WTC11 (cell line): Measurements from ENCODE around the gene LAGE3. TPM values are rescaled to one million over a fixed set of nuclear protein-coding genes. Genes with fewer than 3 reads are reported as not detected.

Experiments used
- ATAC-seq: fragments of 200-7000 bp; cut with Tn5 transposase; 2 replicates; pipeline ENCODE4 v1.10.0; 2021; ENCODE audit warnings: mild to moderate bottlenecking, moderate library complexity
- CTCF ChIA-PET: fragments of 300-600 bp; sonication (Branson Sonifier 250); formaldehyde crosslinking; loops from one replicate; lab custom pipeline; 2021; ENCODE audit warnings: antibody characterized with exemption; lab: Charles Lee
- POLR2A ChIA-PET: fragments of 350-600 bp; sonication (Branson Sonifier 250); formaldehyde crosslinking; loops from one replicate; lab custom pipeline; 2021; ENCODE audit warnings: antibody characterized with exemption; lab: Charles Lee
- DNase-seq: peaks from one replicate; pipeline ENCODE4 v3.0.0; 2021; ENCODE audit warnings: low spot score
- H3K27ac Mint-ChIP-seq: 2 replicates; pipeline ENCODE4 v1.8.0; 2021; ENCODE audit warnings: mixed read lengths
- H3K27me3 Mint-ChIP-seq: 2 replicates; pipeline ENCODE4 v1.8.0; 2021; ENCODE audit warnings: low read depth, mild to moderate bottlenecking, moderate library complexity, mixed read lengths
- H3K36me3 Mint-ChIP-seq: 2 replicates; pipeline ENCODE4 v1.8.0; 2021; ENCODE audit warnings: mixed read lengths
- H3K4me1 Mint-ChIP-seq: 2 replicates; pipeline ENCODE4 v1.8.0; 2022; ENCODE audit warnings: mixed read lengths
- H3K4me3 Mint-ChIP-seq: 2 replicates; pipeline ENCODE4 v1.8.0; 2021; ENCODE audit warnings: mild to moderate bottlenecking, moderate library complexity, mixed read lengths
- H3K9me3 Mint-ChIP-seq: 2 replicates; pipeline ENCODE4 v1.8.0; 2021; ENCODE audit warnings: mixed read lengths
- CREB1 ChIP-seq: sonication (generic); formaldehyde crosslinking; IDR thresholded peaks from 2 replicates; pipeline ENCODE4 v1.8.0; 2023; ENCODE audit warnings: mild to moderate bottlenecking, missing genetic modification reagents
- ELF4 ChIP-seq: sonication (generic); formaldehyde crosslinking; IDR thresholded peaks from 2 replicates; pipeline ENCODE4 v1.8.1; 2022; ENCODE audit warnings: low read depth, mild to moderate bottlenecking, moderate library complexity, missing genetic modification reagents
- ESRRA ChIP-seq: sonication (generic); formaldehyde crosslinking; IDR thresholded peaks from 2 replicates; pipeline ENCODE4 v1.8.1; 2022; ENCODE audit warnings: mild to moderate bottlenecking, missing genetic modification reagents, borderline replicate concordance
- GRHL2 ChIP-seq: fragments of 250-450 bp; sonication (Bioruptor Pico); IDR thresholded peaks from 2 replicates; pipeline ENCODE4 v1.8.0; 2022; ENCODE audit warnings: mild to moderate bottlenecking, moderate library complexity; ENCODE audit not compliant: insufficient replicate concordance, severe bottlenecking
- JAZF1 ChIP-seq: fragments of 250-450 bp; sonication (Bioruptor Pico); IDR thresholded peaks from 2 replicates; pipeline ENCODE4 v1.9.0; 2021; ENCODE audit warnings: moderate library complexity, mild to moderate bottlenecking, inconsistent platforms
- NR3C1 ChIP-seq: sonication (generic); formaldehyde crosslinking; conservative IDR thresholded peaks from 2 replicates; pipeline ENCODE4 v1.8.1; 2023; ENCODE audit warnings: low read depth, mild to moderate bottlenecking, missing genetic modification reagents
- RELA ChIP-seq: sonication (generic); formaldehyde crosslinking; IDR thresholded peaks from 2 replicates; pipeline ENCODE4 v1.8.1; 2022; ENCODE audit warnings: missing genetic modification reagents, mild to moderate bottlenecking, borderline replicate concordance
- RORB ChIP-seq: fragments of 250-450 bp; sonication (Bioruptor Pico); IDR thresholded peaks from 2 replicates; pipeline ENCODE4 v1.9.0; 2021; ENCODE audit warnings: mild to moderate bottlenecking
- TCF7 ChIP-seq: sonication (generic); formaldehyde crosslinking; IDR thresholded peaks from 2 replicates; pipeline ENCODE4 v1.8.0; 2022; ENCODE audit warnings: mild to moderate bottlenecking, low read depth, missing genetic modification reagents, moderate library complexity
- ZNF671 ChIP-seq: fragments of 250-450 bp; sonication (Bioruptor Pico); IDR thresholded peaks from 2 replicates; pipeline ENCODE4 v1.8.0; 2021; ENCODE audit warnings: mild to moderate bottlenecking
- total RNA-seq: library from RNA; stranded (reverse); gene quantifications from 3 replicates; pipeline ENCODE4 v1.2.3, GENCODE V29; 2021
- TF ChIP-seq, protein P1 (sequence below): fragments of 250-450 bp; sonication (Bioruptor Pico); IDR thresholded peaks from 2 replicates; pipeline ENCODE4 v2.1.2; 2022; ENCODE audit warnings: mild to moderate bottlenecking, moderate library complexity
- TF ChIP-seq, protein P2 (sequence below): sonication (generic); formaldehyde crosslinking; IDR thresholded peaks from 2 replicates; pipeline ENCODE4 v1.8.0; 2023; ENCODE audit warnings: mild to moderate bottlenecking, missing genetic modification reagents
- TF ChIP-seq, protein P3 (sequence below): sonication (generic); formaldehyde crosslinking; IDR thresholded peaks from 2 replicates; pipeline ENCODE4 v1.8.1; 2023; ENCODE audit warnings: mild to moderate bottlenecking, missing genetic modification reagents, moderate library complexity
- TF ChIP-seq, protein P4 (sequence below): fragments of 200-600 bp; IDR thresholded peaks from 2 replicates; pipeline ENCODE4 v1.8.0; 2022; ENCODE audit warnings: antibody characterized with exemption
- TF ChIP-seq, protein P5 (sequence below): sonication (generic); formaldehyde crosslinking; IDR thresholded peaks from 2 replicates; pipeline ENCODE4 v1.8.1; 2023; ENCODE audit warnings: mild to moderate bottlenecking, moderate library complexity, missing genetic modification reagents
- TF ChIP-seq, protein P6 (sequence below): sonication (generic); formaldehyde crosslinking; IDR thresholded peaks from 2 replicates; pipeline ENCODE4 v1.8.0; 2022; ENCODE audit warnings: mild to moderate bottlenecking, missing genetic modification reagents
- TF ChIP-seq, protein P7 (sequence below): sonication (generic); formaldehyde crosslinking; IDR thresholded peaks from 2 replicates; pipeline ENCODE4 v1.8.0; 2023; ENCODE audit warnings: missing genetic modification reagents, mild to moderate bottlenecking, borderline replicate concordance

LAGE3 gene
- total RNA-seq, 1 experiment from 2014 or later: 46.1 TPM

DNA sequence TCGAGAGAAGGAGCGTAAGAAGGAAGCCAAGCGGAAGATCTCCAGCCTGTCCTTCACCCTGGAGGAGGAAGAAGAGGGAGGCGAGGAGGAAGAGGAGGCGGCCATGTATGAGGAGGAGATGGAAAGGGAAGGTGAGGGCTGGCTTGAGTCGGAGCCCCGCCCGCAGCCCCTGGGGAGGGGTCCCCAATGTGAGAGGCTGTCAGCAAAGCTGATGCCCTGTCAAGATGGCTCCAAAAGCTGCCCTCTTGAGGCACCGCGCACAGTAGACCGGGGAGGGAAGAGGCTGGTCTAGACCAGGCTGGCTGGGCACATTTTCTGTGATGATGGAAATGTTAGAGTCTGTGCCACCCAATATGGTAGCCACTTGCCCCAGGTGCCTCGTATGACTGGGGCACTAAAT is 32.7 kb downstream of the LAGE3 start:
- ATAC-seq (no peak), DNase-seq (no peak)
- H3K27ac Mint-ChIP-seq: no peak overlapping the region
- TF ChIP-seq, protein P1, sequence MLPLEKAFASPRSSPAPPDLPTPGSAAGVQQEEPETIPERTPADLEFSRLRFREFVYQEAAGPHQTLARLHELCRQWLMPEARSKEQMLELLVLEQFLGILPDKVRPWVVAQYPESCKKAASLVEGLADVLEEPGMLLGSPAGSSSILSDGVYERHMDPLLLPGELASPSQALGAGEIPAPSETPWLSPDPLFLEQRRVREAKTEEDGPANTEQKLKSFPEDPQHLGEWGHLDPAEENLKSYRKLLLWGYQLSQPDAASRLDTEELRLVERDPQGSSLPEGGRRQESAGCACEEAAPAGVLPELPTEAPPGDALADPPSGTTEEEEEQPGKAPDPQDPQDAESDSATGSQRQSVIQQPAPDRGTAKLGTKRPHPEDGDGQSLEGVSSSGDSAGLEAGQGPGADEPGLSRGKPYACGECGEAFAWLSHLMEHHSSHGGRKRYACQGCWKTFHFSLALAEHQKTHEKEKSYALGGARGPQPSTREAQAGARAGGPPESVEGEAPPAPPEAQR (CRISPR knock-in tag): no peak
- TF ChIP-seq, protein P2, sequence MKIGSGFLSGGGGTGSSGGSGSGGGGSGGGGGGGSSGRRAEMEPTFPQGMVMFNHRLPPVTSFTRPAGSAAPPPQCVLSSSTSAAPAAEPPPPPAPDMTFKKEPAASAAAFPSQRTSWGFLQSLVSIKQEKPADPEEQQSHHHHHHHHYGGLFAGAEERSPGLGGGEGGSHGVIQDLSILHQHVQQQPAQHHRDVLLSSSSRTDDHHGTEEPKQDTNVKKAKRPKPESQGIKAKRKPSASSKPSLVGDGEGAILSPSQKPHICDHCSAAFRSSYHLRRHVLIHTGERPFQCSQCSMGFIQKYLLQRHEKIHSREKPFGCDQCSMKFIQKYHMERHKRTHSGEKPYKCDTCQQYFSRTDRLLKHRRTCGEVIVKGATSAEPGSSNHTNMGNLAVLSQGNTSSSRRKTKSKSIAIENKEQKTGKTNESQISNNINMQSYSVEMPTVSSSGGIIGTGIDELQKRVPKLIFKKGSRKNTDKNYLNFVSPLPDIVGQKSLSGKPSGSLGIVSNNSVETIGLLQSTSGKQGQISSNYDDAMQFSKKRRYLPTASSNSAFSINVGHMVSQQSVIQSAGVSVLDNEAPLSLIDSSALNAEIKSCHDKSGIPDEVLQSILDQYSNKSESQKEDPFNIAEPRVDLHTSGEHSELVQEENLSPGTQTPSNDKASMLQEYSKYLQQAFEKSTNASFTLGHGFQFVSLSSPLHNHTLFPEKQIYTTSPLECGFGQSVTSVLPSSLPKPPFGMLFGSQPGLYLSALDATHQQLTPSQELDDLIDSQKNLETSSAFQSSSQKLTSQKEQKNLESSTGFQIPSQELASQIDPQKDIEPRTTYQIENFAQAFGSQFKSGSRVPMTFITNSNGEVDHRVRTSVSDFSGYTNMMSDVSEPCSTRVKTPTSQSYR: no peak
- no peak for TF ChIP-seq JAZF1 (CRISPR knock-in tag)
- TF ChIP-seq, protein P3, sequence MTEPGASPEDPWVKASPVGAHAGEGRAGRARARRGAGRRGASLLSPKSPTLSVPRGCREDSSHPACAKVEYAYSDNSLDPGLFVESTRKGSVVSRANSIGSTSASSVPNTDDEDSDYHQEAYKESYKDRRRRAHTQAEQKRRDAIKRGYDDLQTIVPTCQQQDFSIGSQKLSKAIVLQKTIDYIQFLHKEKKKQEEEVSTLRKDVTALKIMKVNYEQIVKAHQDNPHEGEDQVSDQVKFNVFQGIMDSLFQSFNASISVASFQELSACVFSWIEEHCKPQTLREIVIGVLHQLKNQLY (CRISPR knock-in tag): no peak
- no peak for TF ChIP-seq RORB (CRISPR knock-in tag)
- TF ChIP-seq ESRRA (CRISPR knock-in tag): no peak
- TF ChIP-seq, protein P4, sequence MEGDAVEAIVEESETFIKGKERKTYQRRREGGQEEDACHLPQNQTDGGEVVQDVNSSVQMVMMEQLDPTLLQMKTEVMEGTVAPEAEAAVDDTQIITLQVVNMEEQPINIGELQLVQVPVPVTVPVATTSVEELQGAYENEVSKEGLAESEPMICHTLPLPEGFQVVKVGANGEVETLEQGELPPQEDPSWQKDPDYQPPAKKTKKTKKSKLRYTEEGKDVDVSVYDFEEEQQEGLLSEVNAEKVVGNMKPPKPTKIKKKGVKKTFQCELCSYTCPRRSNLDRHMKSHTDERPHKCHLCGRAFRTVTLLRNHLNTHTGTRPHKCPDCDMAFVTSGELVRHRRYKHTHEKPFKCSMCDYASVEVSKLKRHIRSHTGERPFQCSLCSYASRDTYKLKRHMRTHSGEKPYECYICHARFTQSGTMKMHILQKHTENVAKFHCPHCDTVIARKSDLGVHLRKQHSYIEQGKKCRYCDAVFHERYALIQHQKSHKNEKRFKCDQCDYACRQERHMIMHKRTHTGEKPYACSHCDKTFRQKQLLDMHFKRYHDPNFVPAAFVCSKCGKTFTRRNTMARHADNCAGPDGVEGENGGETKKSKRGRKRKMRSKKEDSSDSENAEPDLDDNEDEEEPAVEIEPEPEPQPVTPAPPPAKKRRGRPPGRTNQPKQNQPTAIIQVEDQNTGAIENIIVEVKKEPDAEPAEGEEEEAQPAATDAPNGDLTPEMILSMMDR: no peak
- TF ChIP-seq ZNF671: no peak
- TF ChIP-seq GRHL2 (CRISPR knock-in tag): no peak
- TF ChIP-seq NR3C1 (CRISPR knock-in tag): no peak
- TF ChIP-seq, protein P5, sequence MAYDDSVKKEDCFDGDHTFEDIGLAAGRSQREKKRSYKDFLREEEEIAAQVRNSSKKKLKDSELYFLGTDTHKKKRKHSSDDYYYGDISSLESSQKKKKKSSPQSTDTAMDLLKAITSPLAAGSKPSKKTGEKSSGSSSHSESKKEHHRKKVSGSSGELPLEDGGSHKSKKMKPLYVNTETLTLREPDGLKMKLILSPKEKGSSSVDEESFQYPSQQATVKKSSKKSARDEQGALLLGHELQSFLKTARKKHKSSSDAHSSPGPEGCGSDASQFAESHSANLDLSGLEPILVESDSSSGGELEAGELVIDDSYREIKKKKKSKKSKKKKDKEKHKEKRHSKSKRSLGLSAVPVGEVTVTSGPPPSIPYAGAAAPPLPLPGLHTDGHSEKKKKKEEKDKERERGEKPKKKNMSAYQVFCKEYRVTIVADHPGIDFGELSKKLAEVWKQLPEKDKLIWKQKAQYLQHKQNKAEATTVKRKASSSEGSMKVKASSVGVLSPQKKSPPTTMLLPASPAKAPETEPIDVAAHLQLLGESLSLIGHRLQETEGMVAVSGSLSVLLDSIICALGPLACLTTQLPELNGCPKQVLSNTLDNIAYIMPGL (CRISPR knock-in tag): no peak
- TF ChIP-seq, protein P6, sequence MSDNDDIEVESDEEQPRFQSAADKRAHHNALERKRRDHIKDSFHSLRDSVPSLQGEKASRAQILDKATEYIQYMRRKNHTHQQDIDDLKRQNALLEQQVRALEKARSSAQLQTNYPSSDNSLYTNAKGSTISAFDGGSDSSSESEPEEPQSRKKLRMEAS (CRISPR knock-in tag): no peak
- no peaks in the 10 kb centered on the region for H3K9me3 Mint-ChIP-seq
- no peak overlapping the region for H3K4me3 Mint-ChIP-seq
- ChIA-PET POLR2A (no interaction called here), CTCF (no interaction called here)
- no peaks in the 10 kb centered on the region for H3K27me3 Mint-ChIP-seq
- no peaks in the 10 kb centered on the region for H3K4me1 Mint-ChIP-seq
- peaks cover 9% of the 10 kb centered on the region for H3K36me3 Mint-ChIP-seq

DNA sequence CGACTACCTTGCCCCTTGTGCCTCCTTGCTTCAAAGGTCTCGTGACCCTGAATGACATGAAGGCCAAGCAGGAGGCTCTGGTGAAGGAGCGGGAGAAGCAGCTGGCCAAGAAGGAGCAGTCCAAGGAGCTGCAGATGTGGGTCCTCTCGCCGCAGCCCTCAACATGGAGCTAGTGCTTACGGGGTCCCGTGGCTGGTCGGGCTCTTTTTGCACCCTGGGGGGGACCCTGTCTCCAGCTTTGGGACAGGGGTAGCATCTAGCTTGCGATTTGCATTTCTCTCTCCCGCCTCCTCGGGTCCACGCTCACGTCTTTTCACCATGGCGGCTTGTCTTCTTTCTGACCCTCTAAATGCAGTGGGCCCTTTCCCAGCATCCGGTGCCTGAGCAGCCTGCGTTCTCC is 33.3 kb downstream of the LAGE3 start:
- ChIA-PET CTCF (no interaction called here), POLR2A (no interaction called here)
- H3K4me3 Mint-ChIP-seq: no peak overlapping the region
- H3K36me3 Mint-ChIP-seq: peaks cover 13% of the 10 kb centered on the region
- no peak overlapping the region for H3K27ac Mint-ChIP-seq
- ATAC-seq (no peak), DNase-seq (no peak)
- no peaks in the 10 kb centered on the region for H3K9me3 Mint-ChIP-seq
- no peaks in the 10 kb centered on the region for H3K4me1 Mint-ChIP-seq
- no peaks in the 10 kb centered on the region for H3K27me3 Mint-ChIP-seq
- TF ChIP-seq, protein P7, sequence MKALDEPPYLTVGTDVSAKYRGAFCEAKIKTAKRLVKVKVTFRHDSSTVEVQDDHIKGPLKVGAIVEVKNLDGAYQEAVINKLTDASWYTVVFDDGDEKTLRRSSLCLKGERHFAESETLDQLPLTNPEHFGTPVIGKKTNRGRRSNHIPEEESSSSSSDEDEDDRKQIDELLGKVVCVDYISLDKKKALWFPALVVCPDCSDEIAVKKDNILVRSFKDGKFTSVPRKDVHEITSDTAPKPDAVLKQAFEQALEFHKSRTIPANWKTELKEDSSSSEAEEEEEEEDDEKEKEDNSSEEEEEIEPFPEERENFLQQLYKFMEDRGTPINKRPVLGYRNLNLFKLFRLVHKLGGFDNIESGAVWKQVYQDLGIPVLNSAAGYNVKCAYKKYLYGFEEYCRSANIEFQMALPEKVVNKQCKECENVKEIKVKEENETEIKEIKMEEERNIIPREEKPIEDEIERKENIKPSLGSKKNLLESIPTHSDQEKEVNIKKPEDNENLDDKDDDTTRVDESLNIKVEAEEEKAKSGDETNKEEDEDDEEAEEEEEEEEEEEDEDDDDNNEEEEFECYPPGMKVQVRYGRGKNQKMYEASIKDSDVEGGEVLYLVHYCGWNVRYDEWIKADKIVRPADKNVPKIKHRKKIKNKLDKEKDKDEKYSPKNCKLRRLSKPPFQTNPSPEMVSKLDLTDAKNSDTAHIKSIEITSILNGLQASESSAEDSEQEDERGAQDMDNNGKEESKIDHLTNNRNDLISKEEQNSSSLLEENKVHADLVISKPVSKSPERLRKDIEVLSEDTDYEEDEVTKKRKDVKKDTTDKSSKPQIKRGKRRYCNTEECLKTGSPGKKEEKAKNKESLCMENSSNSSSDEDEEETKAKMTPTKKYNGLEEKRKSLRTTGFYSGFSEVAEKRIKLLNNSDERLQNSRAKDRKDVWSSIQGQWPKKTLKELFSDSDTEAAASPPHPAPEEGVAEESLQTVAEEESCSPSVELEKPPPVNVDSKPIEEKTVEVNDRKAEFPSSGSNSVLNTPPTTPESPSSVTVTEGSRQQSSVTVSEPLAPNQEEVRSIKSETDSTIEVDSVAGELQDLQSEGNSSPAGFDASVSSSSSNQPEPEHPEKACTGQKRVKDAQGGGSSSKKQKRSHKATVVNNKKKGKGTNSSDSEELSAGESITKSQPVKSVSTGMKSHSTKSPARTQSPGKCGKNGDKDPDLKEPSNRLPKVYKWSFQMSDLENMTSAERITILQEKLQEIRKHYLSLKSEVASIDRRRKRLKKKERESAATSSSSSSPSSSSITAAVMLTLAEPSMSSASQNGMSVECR (CRISPR knock-in tag): no peak
- TF ChIP-seq RELA: no peak
- no peak for TF ChIP-seq CREB1 (CRISPR knock-in tag)
- TF ChIP-seq TCF7 (CRISPR knock-in tag): no peak
- TF ChIP-seq ELF4 (CRISPR knock-in tag): no peak
- TF ChIP-seq, protein P2: no peak
